Muscle of leg (tissue), 16 donors: ENCODE measurements around the gene SERPINA1. TPM values are rescaled to one million over a fixed set of nuclear protein-coding genes. Genes with fewer than 3 reads are reported as not detected.
"Not testable (repeated sequence)": the region's sequence is repeated elsewhere in the genome, so short reads cannot be mapped to it uniquely, and the experiment has no call there.

Experiments
- DNase-seq: peaks from one replicate; pipeline ENCODE4 v3.0.0; 2013
- H3K27ac ChIP-seq: one replicate; pipeline ENCODE4 v1.5.1; 2013; ENCODE audit warnings: mild to moderate bottlenecking, low read length, control low read depth
- H3K27me3 ChIP-seq: one replicate; pipeline ENCODE4 v1.6.1; 2013; ENCODE audit warnings: low read length; ENCODE audit not compliant: control insufficient read depth, insufficient read depth
- H3K36me3 ChIP-seq: one replicate; pipeline ENCODE4 v1.6.1; 2013; ENCODE audit warnings: low read length; ENCODE audit not compliant: control insufficient read depth, insufficient read depth
- H3K4me1 ChIP-seq: one replicate; pipeline ENCODE4 v1.6.1; 2013; ENCODE audit warnings: low read length; ENCODE audit not compliant: control insufficient read depth, insufficient read depth
- H3K4me3 ChIP-seq: one replicate; pipeline ENCODE4 v1.5.1; 2013; ENCODE audit warnings: low read length, control low read depth
- H3K9me3 ChIP-seq: replicated peaks from 2 replicates; pipeline ENCODE4 v1.6.1; 2013; ENCODE audit warnings: low read depth, low read length; ENCODE audit not compliant: control insufficient read depth
- WGBS: methylation state at CpG from one replicate; pipeline ENCODE4 v1.1.5; 2013; ENCODE audit warnings: missing lambda C conversion rate; ENCODE audit not compliant: insufficient coverage; 5-methylcytosine and 5-hydroxymethylcytosine counted together
- long read RNA-seq, 11 donors: transcript quantifications; one replicate each; lab custom pipeline, GENCODE V29; 2026
- polyA plus RNA-seq, 8 donors: library from polyadenylated mRNA; unstranded; fragments of 120-200 nt; gene quantifications; one replicate each; pipeline versions ENCODE4 v1.2.1 to v1.2.3, GENCODE V29; 2013; ENCODE audit warnings: inconsistent platforms in 1 of 8, low replicate concordance in 1 of 8; ENCODE audit not compliant: insufficient read length in 8 of 8, insufficient read depth in 1 of 8
- total RNA-seq: library from RNA; stranded (reverse); fragments of 120-200 nt; gene quantifications from one replicate; pipeline ENCODE4 v1.2.4, GENCODE V29; 2013

SERPINA1 gene
- total RNA-seq: 2.0 TPM
- polyA plus RNA-seq: 10 to 100 TPM in 3 of 8 donors, 1 to 10 TPM in 5; 1.1 to 95.5 (median 2.4) TPM
- long read RNA-seq, donor 1: 0 reads
- long read RNA-seq, donor 2: 0 reads
- long read RNA-seq, donor 3: 0 reads
- long read RNA-seq, donor 4: 0 reads
- long read RNA-seq, donor 5, partial matches to known transcripts: 0 of 3 reads
- long read RNA-seq, donor 5, other reads (novel, unspliced or antisense): 0 of 3 reads
- long read RNA-seq, donor 6, transcript SERPINA1-202 (5 exons, 1,622 nt): major isoform, 9 of 31 reads
- long read RNA-seq, donor 6, partial matches to known transcripts: 22 of 31 reads
- long read RNA-seq, donor 6, other reads (novel, unspliced or antisense): 0 of 31 reads
- long read RNA-seq, donor 7, partial matches to known transcripts: 0 of 2 reads
- long read RNA-seq, donor 7, other reads (novel, unspliced or antisense): 0 of 2 reads
- long read RNA-seq, donor 8: 0 reads
- long read RNA-seq, donor 9, transcript SERPINA1-202 (5 exons, 1,622 nt): major isoform, 13 of 32 reads
- long read RNA-seq, donor 9, partial matches to known transcripts: 18 of 32 reads
- long read RNA-seq, donor 9, other reads (novel, unspliced or antisense): 0 of 32 reads
- long read RNA-seq, donor 10, partial matches to known transcripts: 0 of 1 reads
- long read RNA-seq, donor 10, other reads (novel, unspliced or antisense): 0 of 1 reads
- long read RNA-seq, donor 11, partial matches to known transcripts: 6 of 7 reads
- long read RNA-seq, donor 11, other reads (novel, unspliced or antisense): 0 of 7 reads

GRCh38 chr14:94388384-94389103 is at the start of gene SERPINA1:
Gene SERPINA1, minus strand, starts transcription at chr14:94388602. Its CDS starts 5,365 bp downstream, at chr14:94383237.
- H3K4me3 ChIP-seq: no peak within 1 kb of the TSS
- H3K9me3 ChIP-seq: no peaks in the 10 kb centered on the region
- no peaks in the 10 kb centered on the region for H3K36me3 ChIP-seq
- no peaks in the 10 kb centered on the region for H3K27me3 ChIP-seq
- 79% methylated on average over 13 of the region's 18 CpGs for WGBS
- H3K4me1 ChIP-seq: peaks cover 2% of the 10 kb centered on the region
- DNase-seq: no peak
- no peak within 1 kb of the TSS for H3K27ac ChIP-seq

- Histone ChIP-seq H3K4me1 (no peaks in the 10 kb centered on the region), H3K27ac (no peak overlapping the region), H3K27me3 (peaks cover 9% of the 10 kb centered on the region), H3K9me3 (no peaks in the 10 kb centered on the region), H3K36me3 (no peaks in the 10 kb centered on the region), H3K4me3 (no peak overlapping the region)
- DNase-seq: no peak
- no CpG with 5 or more reads among the region's 2 CpGs for WGBS
Measured at GRCh38 chr14:94428610-94429009, 40.2 kb upstream of the SERPINA1 start.

GRCh38 chr14:94427016-94427613 is 38.7 kb upstream of the SERPINA1 start:
- no peaks in the 10 kb centered on the region for H3K9me3 ChIP-seq
- no peak overlapping the region for H3K4me3 ChIP-seq
- no peaks in the 10 kb centered on the region for H3K36me3 ChIP-seq
- H3K4me1 ChIP-seq: no peaks in the 10 kb centered on the region
- no peak for DNase-seq
- 78% methylated on average over 3 of the region's 9 CpGs for WGBS
- no peak overlapping the region for H3K27ac ChIP-seq
- peaks cover 12% of the 10 kb centered on the region for H3K27me3 ChIP-seq

GRCh38 chr14:94426526-94426925 is 38.1 kb upstream of the SERPINA1 start:
- Histone ChIP-seq H3K27ac (no peak overlapping the region), H3K4me3 (no peak overlapping the region), H3K27me3 (peaks cover 12% of the 10 kb centered on the region), H3K36me3 (no peaks in the 10 kb centered on the region), H3K4me1 (no peaks in the 10 kb centered on the region), H3K9me3 (no peaks in the 10 kb centered on the region)
- no peak for DNase-seq
- WGBS: no CpG with 5 or more reads among the region's 4 CpGs

- Histone ChIP-seq H3K9me3 (no peaks in the 10 kb centered on the region), H3K27ac (no peak overlapping the region), H3K4me3 (no peak overlapping the region), H3K36me3 (no peaks in the 10 kb centered on the region), H3K27me3 (peaks cover 15% of the 10 kb centered on the region), H3K4me1 (no peaks in the 10 kb centered on the region)
- WGBS: 86% methylated on average over 3 of the region's 3 CpGs
- no peak for DNase-seq
Measured at GRCh38 chr14:94424371-94424770, 36.0 kb upstream of the SERPINA1 start.

GRCh38 chr14:94423453-94424056 is 35.2 kb upstream of the SERPINA1 start:
- Histone ChIP-seq H3K9me3 (no peaks in the 10 kb centered on the region), H3K4me1 (no peaks in the 10 kb centered on the region), H3K36me3 (no peaks in the 10 kb centered on the region), H3K4me3 (no peak overlapping the region), H3K27ac (no peak overlapping the region), H3K27me3 (peaks cover 13% of the 10 kb centered on the region)
- peak; percentile 26 for DNase-seq
- WGBS: 15% methylated on average over 10 of the region's 13 CpGs

GRCh38 chr14:94421316-94421715 is 32.9 kb upstream of the SERPINA1 start:
- DNase-seq: no peak
- Histone ChIP-seq H3K4me1 (no peaks in the 10 kb centered on the region), H3K9me3 (no peaks in the 10 kb centered on the region), H3K36me3 (no peaks in the 10 kb centered on the region), H3K27ac (no peak overlapping the region), H3K4me3 (no peak overlapping the region), H3K27me3 (peaks cover 13% of the 10 kb centered on the region)
- 67% methylated on average over 2 of the region's 2 CpGs for WGBS

GRCh38 chr14:94417497-94418205 is 29.2 kb upstream of the SERPINA1 start:
- H3K36me3 ChIP-seq, H3K9me3 ChIP-seq, H3K27ac ChIP-seq, H3K4me1 ChIP-seq, H3K27me3 ChIP-seq, DNase-seq, H3K4me3 ChIP-seq: not testable (repeated sequence)
- 80% methylated on average over 1 of the region's 3 CpGs for WGBS
